Vagina (tissue), 2 donors: Measurements from ENCODE around the gene SPOCK3.

Source experiments
- POLR2A ChIP-seq, 2 donors: fragments of 450-650 bp; IDR thresholded peaks; one replicate each; pipeline ENCODE4 v1.6.1; 2017; ENCODE audit warnings: antibody characterized with exemption in 2 of 2, mild to moderate bottlenecking in 2 of 2, moderate library complexity in 2 of 2
- POLR2AphosphoS5 ChIP-seq, 2 donors: sonication (generic); formaldehyde crosslinking; IDR thresholded peaks; one replicate each; pipeline ENCODE4 v1.9.0; 2017; ENCODE audit warnings: antibody characterized with exemption in 2 of 2, mild to moderate bottlenecking in 2 of 2, low read depth in 1 of 2; ENCODE audit not compliant: insufficient read depth in 1 of 2
- TF ChIP-seq, protein P1 (sequence below), 3 experiments: fragments of 450-650 bp in 2 of 3; fragments of 200-600 bp in 1 of 3; sonication (generic) in 1 of 3; IDR thresholded peaks; one replicate each; pipeline ENCODE4 v1.5.1; 2017 to 2019; ENCODE audit warnings: antibody characterized with exemption in 3 of 3, mild to moderate bottlenecking in 2 of 3, moderate library complexity in 2 of 3

DNA sequence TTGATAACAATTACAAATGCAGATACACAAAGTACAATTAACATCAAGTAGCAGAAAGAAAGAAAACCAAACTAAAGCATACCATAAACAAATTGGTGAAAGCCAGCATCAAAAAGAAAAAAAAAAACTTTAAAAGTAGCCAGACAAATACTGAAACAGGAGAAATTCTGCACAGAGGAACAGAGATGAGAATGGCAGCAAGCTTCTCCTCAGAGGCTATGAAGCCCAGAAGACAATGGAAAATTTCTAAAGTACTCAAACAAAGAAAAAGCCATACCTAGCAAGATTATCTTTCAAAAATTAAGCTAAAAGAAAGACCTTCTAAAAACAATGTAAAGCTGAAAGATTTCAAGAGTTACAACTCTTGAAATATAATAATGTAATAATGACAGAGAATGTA is 471.3 kb downstream of the SPOCK3 start:
- TF ChIP-seq POLR2AphosphoS5 (IDR thresholded peaks at IDR 0.05; ENCODE audit: insufficient read depth in 1 of 2, low read depth in 1 of 2) (no peak), POLR2A (IDR thresholded peaks at IDR 0.05) (no peak)
- TF ChIP-seq, protein P1, sequence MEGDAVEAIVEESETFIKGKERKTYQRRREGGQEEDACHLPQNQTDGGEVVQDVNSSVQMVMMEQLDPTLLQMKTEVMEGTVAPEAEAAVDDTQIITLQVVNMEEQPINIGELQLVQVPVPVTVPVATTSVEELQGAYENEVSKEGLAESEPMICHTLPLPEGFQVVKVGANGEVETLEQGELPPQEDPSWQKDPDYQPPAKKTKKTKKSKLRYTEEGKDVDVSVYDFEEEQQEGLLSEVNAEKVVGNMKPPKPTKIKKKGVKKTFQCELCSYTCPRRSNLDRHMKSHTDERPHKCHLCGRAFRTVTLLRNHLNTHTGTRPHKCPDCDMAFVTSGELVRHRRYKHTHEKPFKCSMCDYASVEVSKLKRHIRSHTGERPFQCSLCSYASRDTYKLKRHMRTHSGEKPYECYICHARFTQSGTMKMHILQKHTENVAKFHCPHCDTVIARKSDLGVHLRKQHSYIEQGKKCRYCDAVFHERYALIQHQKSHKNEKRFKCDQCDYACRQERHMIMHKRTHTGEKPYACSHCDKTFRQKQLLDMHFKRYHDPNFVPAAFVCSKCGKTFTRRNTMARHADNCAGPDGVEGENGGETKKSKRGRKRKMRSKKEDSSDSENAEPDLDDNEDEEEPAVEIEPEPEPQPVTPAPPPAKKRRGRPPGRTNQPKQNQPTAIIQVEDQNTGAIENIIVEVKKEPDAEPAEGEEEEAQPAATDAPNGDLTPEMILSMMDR (IDR thresholded peaks at IDR 0.05) = no peak
